Immature natural killer cell (primary cell): ENCODE measurements around the gene LGR5. TPM values are rescaled to one million over a fixed set of nuclear protein-coding genes. Genes with fewer than 3 reads are reported as not detected.
"Not testable (repeated sequence)": the region's sequence is repeated elsewhere in the genome, so short reads cannot be mapped to it uniquely, and the experiment has no call there.

ENCODE experiments used
- DNase-seq, 3 donors: peaks; one replicate each; pipeline ENCODE4 v3.0.0; 2022; ENCODE audit warnings: mixed read lengths in 1 of 3
- H3K27ac Mint-ChIP-seq, 6 donors: one replicate each; pipeline ENCODE4 v1.8.0; 2020; ENCODE audit warnings: mixed read lengths in 6 of 6, mild to moderate bottlenecking in 5 of 6, inconsistent platforms in 4 of 6, moderate library complexity in 3 of 6
- H3K27me3 Mint-ChIP-seq, 3 donors: one replicate each; pipeline ENCODE4 v1.8.0; 2020 to 2021; ENCODE audit warnings: low read depth in 3 of 3, mild to moderate bottlenecking in 3 of 3, mixed read lengths in 3 of 3, moderate library complexity in 3 of 3, inconsistent platforms in 1 of 3
- H3K36me3 Mint-ChIP-seq, 3 donors: one replicate each; pipeline ENCODE4 v1.8.0; 2020; ENCODE audit warnings: mixed read lengths in 3 of 3, inconsistent platforms in 2 of 3, mild to moderate bottlenecking in 2 of 3
- H3K4me1 Mint-ChIP-seq, 2 donors: one replicate each; pipeline ENCODE4 v1.8.0; 2020; ENCODE audit warnings: inconsistent platforms in 2 of 2, mild to moderate bottlenecking in 2 of 2, mixed read lengths in 2 of 2, moderate library complexity in 1 of 2
- H3K4me3 Mint-ChIP-seq, 5 donors: one replicate each; pipeline ENCODE4 v1.8.0; 2020; ENCODE audit warnings: mild to moderate bottlenecking in 5 of 5, mixed read lengths in 5 of 5, inconsistent platforms in 3 of 5, moderate library complexity in 3 of 5
- H3K9me3 Mint-ChIP-seq, 6 donors: one replicate each; pipeline ENCODE4 v1.8.0; 2020; ENCODE audit warnings: mild to moderate bottlenecking in 6 of 6, mixed read lengths in 6 of 6, inconsistent platforms in 4 of 6, moderate library complexity in 3 of 6
- polyA plus RNA-seq, 3 donors: library from polyadenylated mRNA; unstranded; fragments of 300-500 nt; fragmentation: Illumina TruSeq; gene quantifications; one replicate each; pipeline ENCODE4 v1.2.3, GENCODE V29; 2021

LGR5 gene
- polyA plus RNA-seq, 3 donors from 2014 or later = not detected

DNA sequence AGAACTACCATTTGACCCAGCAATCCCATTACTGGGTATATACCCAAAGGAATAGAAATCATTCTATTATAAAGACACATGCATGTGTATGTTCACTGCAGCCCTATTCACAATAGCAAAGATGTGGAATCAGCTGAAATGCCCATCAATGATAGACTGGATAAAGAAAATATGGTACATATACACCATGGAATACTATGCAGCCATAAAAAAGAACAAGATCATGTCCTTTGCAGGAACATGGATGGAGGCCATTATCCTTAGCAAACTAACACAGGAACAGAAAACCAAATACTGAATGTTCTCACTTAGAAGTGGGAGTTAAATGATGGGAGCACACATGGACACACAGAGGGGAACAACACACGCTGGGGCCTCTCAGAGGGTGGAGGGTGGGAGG lies 116.2 kb downstream of the LGR5 start:
- not testable (repeated sequence) for H3K36me3 Mint-ChIP-seq, H3K27me3 Mint-ChIP-seq, H3K4me1 Mint-ChIP-seq, DNase-seq, H3K4me3 Mint-ChIP-seq, H3K27ac Mint-ChIP-seq, H3K9me3 Mint-ChIP-seq

DNA sequence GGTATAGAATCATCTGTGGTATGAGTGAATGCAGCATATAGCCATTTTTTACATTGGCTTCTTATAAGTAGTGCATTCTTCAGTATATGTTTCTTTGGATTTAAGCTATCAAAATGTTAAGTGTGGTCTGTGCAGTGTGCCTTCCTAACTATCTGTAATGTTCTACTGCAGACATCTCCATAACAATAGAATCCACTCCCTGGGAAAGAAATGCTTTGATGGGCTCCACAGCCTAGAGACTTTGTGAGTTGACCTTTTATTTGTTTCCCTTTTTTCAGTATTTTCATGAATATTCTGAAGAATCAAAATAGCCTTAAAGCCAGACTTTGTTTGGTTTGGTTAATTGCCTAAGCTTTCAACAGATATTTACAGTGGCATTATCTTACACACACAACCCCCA lies 116.8 kb downstream of the LGR5 start:
- no peak overlapping the region for H3K27ac Mint-ChIP-seq
- H3K4me3 Mint-ChIP-seq = no peak overlapping the region
- peaks cover 0 to 2% (median 0%) of the 10 kb centered on the region in 3 donors for H3K27me3 Mint-ChIP-seq

DNA sequence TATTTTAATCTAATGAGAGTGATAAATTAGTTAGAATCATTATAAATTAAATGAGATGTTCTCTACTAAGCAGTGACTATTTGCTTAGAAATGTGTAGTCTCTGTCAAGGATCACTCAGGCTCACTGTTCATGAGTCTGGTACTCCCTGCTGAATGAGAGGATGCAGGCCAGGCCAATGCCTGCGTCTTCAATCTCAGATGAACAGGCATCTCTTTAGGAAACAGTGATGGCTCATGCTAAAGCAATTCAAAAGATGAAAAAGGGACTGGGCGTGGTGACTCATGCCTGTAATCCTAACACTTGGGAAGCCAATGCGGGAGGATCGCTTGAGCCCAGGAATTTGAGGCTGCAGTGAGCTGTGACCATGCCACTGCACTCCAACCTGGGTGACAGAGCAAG lies 117.3 kb downstream of the LGR5 start:
- no peaks in the 10 kb centered on the region for H3K4me1 Mint-ChIP-seq

More for the DNA sequence above, 116.8 kb downstream of the LGR5 start:
- Mint-ChIP-seq H3K4me1 (no peaks in the 10 kb centered on the region), H3K36me3 (no peaks in the 10 kb centered on the region), H3K9me3 (no peaks in the 10 kb centered on the region)
- DNase-seq = no peak

GRCh38 chr12:71558445-71558844 lies 118.8 kb downstream of the LGR5 start:
- peaks cover 0 to 2% (median 2%) of the 10 kb centered on the region in 3 donors for H3K27me3 Mint-ChIP-seq
- H3K27ac Mint-ChIP-seq = no peak overlapping the region
- H3K4me1 Mint-ChIP-seq = no peaks in the 10 kb centered on the region
- no peak overlapping the region for H3K4me3 Mint-ChIP-seq
- no peak for DNase-seq
- H3K36me3 Mint-ChIP-seq = no peaks in the 10 kb centered on the region
- H3K9me3 Mint-ChIP-seq = peaks cover 0 to 3% (median 0%) of the 10 kb centered on the region in 6 donors

More for the DNA sequence above, 117.3 kb downstream of the LGR5 start:
- Mint-ChIP-seq H3K27me3 (peaks cover 0 to 2% (median 0%) of the 10 kb centered on the region in 3 donors), H3K27ac (no peak overlapping the region), H3K4me3 (no peak overlapping the region), H3K9me3 (no peaks in the 10 kb centered on the region), H3K36me3 (no peaks in the 10 kb centered on the region)
- DNase-seq = no peak

DNA sequence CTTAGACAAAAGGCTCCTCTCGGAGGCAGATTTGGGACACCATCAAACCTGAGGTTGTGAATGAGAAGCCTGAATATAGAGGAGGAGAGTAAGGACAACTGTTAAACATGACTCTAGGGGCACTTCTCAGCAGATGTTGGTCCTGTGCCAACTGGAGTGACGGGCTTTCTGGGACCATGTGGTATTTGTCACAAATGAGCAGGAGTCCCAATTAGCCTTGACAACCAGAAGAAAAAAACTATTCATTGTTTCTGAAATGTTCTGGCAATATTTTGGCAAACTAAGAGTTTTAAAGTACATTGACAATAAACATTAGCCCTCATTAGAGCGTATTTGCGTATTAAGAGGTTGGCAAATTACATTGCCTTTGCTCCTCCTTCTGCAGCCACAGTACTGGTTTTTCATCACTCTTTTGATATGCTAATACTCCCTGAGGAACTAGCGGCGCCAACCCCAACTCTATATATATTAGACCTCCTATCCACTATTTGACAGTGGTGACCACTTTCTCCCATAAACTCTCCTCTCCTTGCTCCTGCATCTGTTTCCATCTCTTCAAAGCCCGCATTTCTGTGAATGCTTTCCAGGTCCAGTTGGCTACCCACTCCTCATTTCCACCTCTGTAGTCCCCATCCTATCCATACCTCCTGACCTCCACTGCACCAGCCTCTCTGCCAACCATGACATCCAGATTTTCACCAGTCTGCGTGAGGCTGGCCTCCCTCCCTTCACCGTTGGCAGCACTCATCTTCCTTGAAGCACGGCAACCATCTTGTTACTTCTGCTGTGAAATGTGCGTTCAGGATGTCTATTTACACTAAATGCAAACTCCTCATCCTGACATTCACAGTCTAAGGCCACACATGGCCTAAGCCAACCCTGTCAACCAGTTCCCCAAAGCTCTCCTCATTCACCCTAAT lies 123.3 kb downstream of the LGR5 start:
- DNase-seq = no peak
- Mint-ChIP-seq H3K27ac (no peak overlapping the region), H3K36me3 (no peaks in the 10 kb centered on the region), H3K27me3 (peaks cover 0 to 6% (median 3%) of the 10 kb centered on the region in 3 donors), H3K9me3 (peaks cover 0 to 8% (median 0%) of the 10 kb centered on the region in 6 donors), H3K4me1 (no peaks in the 10 kb centered on the region), H3K4me3 (no peak overlapping the region)

DNA sequence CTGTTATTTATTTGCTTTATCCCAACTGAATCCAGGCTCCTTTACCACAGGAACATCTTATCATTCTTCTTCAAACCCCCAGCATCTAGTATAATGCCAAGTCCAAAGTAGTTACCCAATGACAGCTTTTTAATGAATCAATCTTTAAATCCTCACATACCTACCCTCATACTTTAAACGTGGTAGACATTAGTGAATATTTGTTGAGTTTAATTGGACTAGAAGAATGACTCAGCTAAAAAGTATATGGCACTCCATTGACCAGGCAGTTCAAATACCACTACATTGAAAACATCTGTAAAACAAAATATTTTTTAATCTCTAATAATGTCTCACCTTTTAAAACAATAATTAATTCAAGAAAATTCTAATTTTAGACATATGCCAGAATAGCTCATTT lies 125.9 kb downstream of the LGR5 start:
- peaks cover 0 to 8% (median 0%) of the 10 kb centered on the region in 6 donors for H3K9me3 Mint-ChIP-seq
- DNase-seq = no peak
- H3K36me3 Mint-ChIP-seq = no peaks in the 10 kb centered on the region
- no peak overlapping the region for H3K4me3 Mint-ChIP-seq
- H3K27ac Mint-ChIP-seq = no peak overlapping the region
- H3K27me3 Mint-ChIP-seq = peaks cover 2 to 10% (median 4%) of the 10 kb centered on the region in 3 donors
- H3K4me1 Mint-ChIP-seq = no peaks in the 10 kb centered on the region

DNA sequence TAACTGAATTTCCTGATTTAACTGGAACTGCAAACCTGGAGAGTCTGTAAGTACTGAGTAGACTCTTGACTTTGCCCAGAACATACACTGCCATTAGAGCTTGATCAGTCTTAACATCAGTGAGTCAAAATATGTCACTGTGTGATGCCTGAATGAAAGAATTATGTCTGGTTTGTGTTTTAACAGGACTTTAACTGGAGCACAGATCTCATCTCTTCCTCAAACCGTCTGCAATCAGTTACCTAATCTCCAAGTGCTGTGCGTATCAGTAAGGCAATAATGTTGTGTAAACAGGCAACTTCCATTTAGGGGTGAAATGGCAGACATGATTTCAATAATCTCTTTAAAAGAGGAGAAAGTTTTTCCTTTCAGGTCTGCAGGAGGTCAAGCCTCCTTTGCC lies 127.1 kb downstream of the LGR5 start:
- DNase-seq = no peak
- Mint-ChIP-seq H3K4me3 (no peak overlapping the region), H3K27ac (no peak overlapping the region), H3K36me3 (no peaks in the 10 kb centered on the region), H3K27me3 (peaks cover 2 to 10% (median 4%) of the 10 kb centered on the region in 3 donors), H3K4me1 (no peaks in the 10 kb centered on the region), H3K9me3 (peaks cover 0 to 8% (median 0%) of the 10 kb centered on the region in 6 donors)

- H3K4me3 Mint-ChIP-seq = no peak overlapping the region
- H3K27ac Mint-ChIP-seq = no peak overlapping the region
- peaks cover 0 to 8% (median 0%) of the 10 kb centered on the region in 6 donors for H3K9me3 Mint-ChIP-seq
- peaks cover 2 to 10% (median 4%) of the 10 kb centered on the region in 3 donors for H3K27me3 Mint-ChIP-seq
- no peak for DNase-seq
- H3K36me3 Mint-ChIP-seq = no peaks in the 10 kb centered on the region
- no peaks in the 10 kb centered on the region for H3K4me1 Mint-ChIP-seq
Measured at GRCh38 chr12:71567537-71567936, 127.9 kb downstream of the LGR5 start.

DNA sequence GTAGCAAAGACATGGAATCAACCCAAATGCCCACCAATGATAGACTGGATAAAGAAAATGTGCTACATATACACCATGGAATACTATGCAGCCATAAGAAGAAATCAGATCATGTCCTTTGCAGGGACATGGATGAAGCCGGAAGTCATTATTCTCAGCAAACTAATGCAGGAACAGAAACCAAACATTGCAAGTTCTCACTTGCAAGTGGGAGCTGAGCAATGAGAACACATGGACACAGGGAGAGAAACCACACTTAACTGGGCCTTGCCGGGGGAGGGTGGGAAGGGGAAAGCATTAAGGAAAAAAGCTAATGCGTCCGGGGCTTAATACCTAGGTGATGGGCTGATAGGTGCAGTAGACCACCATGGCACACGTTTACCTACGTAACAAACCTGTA lies 130.3 kb downstream of the LGR5 start:
- DNase-seq, H3K27me3 Mint-ChIP-seq, H3K4me3 Mint-ChIP-seq, H3K36me3 Mint-ChIP-seq, H3K27ac Mint-ChIP-seq, H3K4me1 Mint-ChIP-seq, H3K9me3 Mint-ChIP-seq: not testable (repeated sequence)

GRCh38 chr12:71576496-71576895 lies 136.9 kb downstream of the LGR5 start:
- no peak overlapping the region for H3K4me3 Mint-ChIP-seq
- H3K36me3 Mint-ChIP-seq = no peaks in the 10 kb centered on the region
- H3K4me1 Mint-ChIP-seq = no peaks in the 10 kb centered on the region
- H3K27me3 Mint-ChIP-seq = peaks cover 2 to 12% (median 3%) of the 10 kb centered on the region in 3 donors
- H3K27ac Mint-ChIP-seq = no peak overlapping the region
- H3K9me3 Mint-ChIP-seq = no peaks in the 10 kb centered on the region
- DNase-seq = no peak

GRCh38 chr12:71578694-71579258 lies 139.2 kb downstream of the LGR5 start:
- no peak overlapping the region for H3K27ac Mint-ChIP-seq
- no peaks in the 10 kb centered on the region for H3K36me3 Mint-ChIP-seq
- H3K4me1 Mint-ChIP-seq = no peaks in the 10 kb centered on the region
- H3K4me3 Mint-ChIP-seq = no peak overlapping the region
- H3K9me3 Mint-ChIP-seq = no peaks in the 10 kb centered on the region
- peaks cover 2 to 13% (median 3%) of the 10 kb centered on the region in 3 donors for H3K27me3 Mint-ChIP-seq
- DNase-seq = no peak

GRCh38 chr12:71581206-71581605 lies 141.6 kb downstream of the LGR5 start:
- DNase-seq = no peak
- no peaks in the 10 kb centered on the region for H3K36me3 Mint-ChIP-seq
- H3K4me3 Mint-ChIP-seq = no peak overlapping the region
- peaks cover 0 to 10% (median 4%) of the 10 kb centered on the region in 3 donors for H3K27me3 Mint-ChIP-seq
- H3K9me3 Mint-ChIP-seq = no peaks in the 10 kb centered on the region
- no peaks in the 10 kb centered on the region for H3K4me1 Mint-ChIP-seq
- H3K27ac Mint-ChIP-seq = no peak overlapping the region

DNA sequence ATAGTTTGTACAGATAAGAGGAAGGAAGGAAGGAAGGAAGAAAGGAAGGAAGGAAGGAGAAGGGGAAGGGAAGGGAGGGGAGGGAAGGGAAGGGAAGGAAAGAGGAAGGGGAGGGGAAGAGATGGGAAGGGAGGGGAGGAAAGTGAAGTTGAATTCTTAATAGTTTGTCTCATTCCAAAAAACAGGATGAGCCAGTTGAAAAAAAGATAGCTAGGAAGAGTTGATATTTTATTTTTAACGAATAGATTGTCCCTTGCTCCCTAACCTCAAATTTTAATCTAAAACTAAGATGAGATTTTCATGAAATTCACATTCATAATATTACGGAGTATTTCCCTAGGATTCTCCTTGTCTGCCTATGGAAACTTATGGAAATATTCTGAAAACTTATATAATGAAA lies 143.3 kb downstream of the LGR5 start:
- H3K4me3 Mint-ChIP-seq = no peak overlapping the region
- peaks cover 0 to 10% (median 1%) of the 10 kb centered on the region in 3 donors for H3K27me3 Mint-ChIP-seq
- H3K9me3 Mint-ChIP-seq = no peaks in the 10 kb centered on the region
- H3K4me1 Mint-ChIP-seq = no peaks in the 10 kb centered on the region
- no peak for DNase-seq
- H3K36me3 Mint-ChIP-seq = no peaks in the 10 kb centered on the region
- no peak overlapping the region for H3K27ac Mint-ChIP-seq

GRCh38 chr12:71584356-71584755 lies 144.8 kb downstream of the LGR5 start:
- Mint-ChIP-seq H3K27ac (no peak overlapping the region), H3K4me3 (no peak overlapping the region), H3K36me3 (no peaks in the 10 kb centered on the region), H3K9me3 (peaks cover 0 to 1% (median 0%) of the 10 kb centered on the region in 6 donors), H3K4me1 (no peaks in the 10 kb centered on the region), H3K27me3 (peaks cover 0 to 4% (median 1%) of the 10 kb centered on the region in 3 donors)
- no peak for DNase-seq
